Sigmoid colon (tissue), 4 donors: ENCODE results near the gene ZNF134.

Experiments
- CTCF ChIP-seq, 4 experiments: fragments of 450-650 bp in 3 of 4; fragments of 200-600 bp in 1 of 4; IDR thresholded peaks; one replicate each; pipeline ENCODE4 v1.5.1; 2016 to 2019; ENCODE audit warnings: antibody characterized with exemption in 4 of 4, mild to moderate bottlenecking in 3 of 4, moderate library complexity in 2 of 4
- EP300 ChIP-seq, 4 donors: sonication (generic); formaldehyde crosslinking; IDR thresholded peaks; one replicate each; pipeline ENCODE4 v1.6.1; 2017; ENCODE audit warnings: antibody characterized with exemption in 4 of 4
- POLR2A ChIP-seq, 2 donors: fragments of 450-650 bp; IDR thresholded peaks; one replicate each; pipeline ENCODE4 v1.6.1; 2016; ENCODE audit warnings: antibody characterized with exemption in 2 of 2, mild to moderate bottlenecking in 2 of 2, moderate library complexity in 2 of 2
- POLR2AphosphoS5 ChIP-seq, 4 donors: sonication (generic); formaldehyde crosslinking; IDR thresholded peaks; one replicate each; pipeline ENCODE4 v1.6.1; 2017; ENCODE audit warnings: antibody characterized with exemption in 4 of 4

- TF ChIP-seq POLR2A (IDR thresholded peaks at IDR 0.05) (no peak), CTCF (IDR thresholded peaks at IDR 0.05) (no peak), POLR2AphosphoS5 (IDR thresholded peaks at IDR 0.05) (no peak), EP300 (IDR thresholded peaks at IDR 0.05) (no peak)
Observed at GRCh38 chr19:57641715-57642234, 27.7 kb downstream of the ZNF134 start.
